Glomerular visceral epithelial cell (primary cell): ENCODE measurements around the gene GLI1.
"Not testable (repeated sequence)": the region's sequence is repeated elsewhere in the genome, so short reads cannot be mapped to it uniquely, and the experiment has no call there.

Experiments
- DNase-seq: peaks from one replicate; pipeline ENCODE4 v3.0.0-alpha.2; 2016; ENCODE audit errors: extremely low spot score

The GLI1 gene

GRCh38 chr12:57441846-57442427, 17.6 kb upstream of the GLI1 start:
- no peak for DNase-seq

GRCh38 chr12:57444337-57444736, 15.2 kb upstream of the GLI1 start:
- DNase-seq: not testable (repeated sequence)

- DNase-seq: no peak
Measured at GRCh38 chr12:57444744-57445143, 14.8 kb upstream of the GLI1 start.

GRCh38 chr12:57446292-57446960, 13.2 kb upstream of the GLI1 start:
- DNase-seq: no peak

DNA sequence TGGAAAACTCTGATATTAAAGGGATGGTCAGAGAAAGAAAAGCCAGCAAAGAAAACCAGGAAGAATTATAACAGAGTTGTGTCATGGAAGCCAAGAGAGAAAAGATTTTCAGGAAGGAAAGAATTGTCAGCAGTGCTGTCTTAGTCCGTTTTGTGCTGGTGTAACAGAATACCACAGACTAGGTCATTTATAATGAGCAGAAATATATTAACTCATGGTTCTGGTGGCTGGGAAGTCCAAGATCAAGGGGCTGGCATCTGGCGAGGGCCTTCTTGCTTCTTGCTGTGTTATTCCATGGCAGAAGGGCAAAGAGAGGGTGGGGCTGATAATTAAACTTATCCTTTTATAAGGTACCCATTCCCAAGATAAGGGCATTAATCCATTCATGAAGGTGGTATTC, 10.9 kb upstream of the GLI1 start:
- DNase-seq: no peak

GRCh38 chr12:57449375-57449774, 10.2 kb upstream of the GLI1 start:
- no peak for DNase-seq

- DNase-seq: no peak
Measured at GRCh38 chr12:57450057-57450456, 9.5 kb upstream of the GLI1 start.

DNA sequence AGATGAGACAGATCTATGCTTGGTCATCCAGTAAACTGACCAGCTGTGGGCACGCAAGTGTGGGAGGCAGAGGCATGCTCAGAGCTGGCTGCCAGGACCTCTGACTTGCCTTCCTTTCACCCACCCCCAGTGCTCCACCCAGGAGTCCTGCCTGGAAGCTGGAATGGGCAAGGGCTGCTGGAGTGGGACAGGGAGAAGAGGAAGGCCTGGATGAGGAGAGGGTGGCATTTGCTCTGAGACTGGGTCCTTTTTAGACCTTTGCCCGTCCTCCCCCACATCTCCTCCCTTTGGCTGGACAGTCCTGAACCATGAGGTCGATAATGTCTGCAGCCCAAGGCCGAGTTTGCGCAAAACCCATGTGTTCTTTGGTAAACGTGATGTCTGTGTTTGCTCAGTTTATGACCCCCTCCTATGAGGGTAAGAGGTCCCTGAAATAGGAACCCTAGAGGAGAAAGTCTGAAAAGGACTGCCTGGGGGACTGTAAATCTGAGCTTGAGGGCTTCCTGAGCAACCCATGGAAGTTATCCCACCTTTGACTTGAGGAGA, 8.3 kb upstream of the GLI1 start:
- no peak for DNase-seq

DNA sequence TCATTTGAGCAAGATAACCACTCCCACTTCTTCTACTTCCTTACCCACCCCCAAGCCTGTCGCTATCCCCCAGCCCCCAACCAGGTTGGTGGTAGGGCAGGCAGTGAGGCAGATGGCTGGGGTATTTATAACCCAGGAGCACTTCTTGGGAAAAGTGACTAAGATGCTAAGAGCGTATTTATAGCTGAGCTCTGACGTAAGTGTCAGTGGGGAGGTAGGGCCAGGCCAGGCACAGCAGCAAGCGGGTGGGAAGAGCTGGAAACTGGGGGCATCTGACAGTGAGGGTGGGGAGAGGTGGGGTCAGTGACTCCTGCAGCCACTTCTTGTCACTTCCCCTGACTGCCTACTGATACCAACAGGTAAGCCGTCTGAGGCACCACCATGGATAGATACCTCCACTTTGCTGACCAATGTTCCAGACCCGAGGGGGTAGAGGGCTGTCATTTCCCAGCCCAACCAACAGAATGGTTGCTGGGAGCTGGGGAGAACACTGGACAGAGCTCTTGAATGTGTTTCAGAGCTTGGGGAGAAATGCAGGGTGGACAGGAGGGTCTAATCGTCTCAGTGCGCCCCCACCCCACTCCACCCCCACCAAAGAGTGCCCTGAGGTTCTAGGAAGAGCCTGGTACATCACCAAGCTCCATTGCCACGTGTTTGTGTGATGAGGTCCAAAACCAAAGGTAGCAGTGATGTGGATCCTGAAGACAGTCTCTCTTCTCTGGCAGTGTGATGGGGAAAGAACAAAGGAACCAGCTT, 7.2 kb upstream of the GLI1 start:
- peak; percentile 60 for DNase-seq

- peak; percentile 75 for DNase-seq
Measured at GRCh38 chr12:57452937-57453509, 6.6 kb upstream of the GLI1 start.

- no peak for DNase-seq
Measured at GRCh38 chr12:57454213-57454565, 5.4 kb upstream of the GLI1 start.

DNA sequence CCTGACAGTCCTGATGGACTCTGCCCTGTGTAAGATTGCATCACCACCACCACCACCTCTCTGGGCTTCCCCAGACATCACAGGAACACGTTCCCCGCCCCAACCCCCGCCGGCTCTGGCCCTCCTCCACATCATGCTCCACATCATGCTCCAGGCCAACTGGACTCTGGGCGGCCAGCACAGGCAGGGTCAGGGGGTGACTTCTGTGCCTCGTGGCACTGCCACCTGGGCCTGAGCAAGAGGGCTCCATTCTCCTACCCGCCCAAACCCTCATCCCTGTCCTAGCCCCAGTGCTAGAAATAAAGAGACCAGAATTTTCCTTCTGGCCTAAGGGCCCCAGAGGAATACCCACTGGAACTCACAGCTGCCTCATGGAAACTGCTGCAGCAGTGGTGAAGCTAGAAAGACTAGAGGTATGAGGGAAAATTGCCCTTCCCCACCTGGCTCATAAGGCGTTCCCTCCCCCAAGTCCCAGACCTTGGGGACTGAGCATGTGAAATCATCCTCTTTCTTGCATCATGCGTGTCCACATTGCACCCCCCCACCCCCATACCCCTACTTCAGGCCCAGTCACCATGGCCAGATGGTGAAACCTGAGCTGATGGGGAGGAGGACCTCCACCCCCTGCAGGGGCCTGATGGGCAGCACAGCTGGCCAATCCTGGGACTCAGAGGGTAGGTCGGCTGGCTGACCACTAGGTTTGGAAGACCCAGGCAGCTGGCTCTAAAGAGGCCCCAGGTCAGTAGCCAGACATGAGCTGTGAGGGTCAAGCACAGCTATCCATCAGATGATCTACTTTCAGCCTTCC, 4.8 kb upstream of the GLI1 start, which contains the start of gene INHBE:
Gene INHBE, plus strand, starts transcription at position 742 of the 808 bp plus-strand sequence. CDS start 230 bp downstream, outside the sequence.
- peak; percentile 53 for DNase-seq

- DNase-seq: no peak
Measured at GRCh38 chr12:57455374-57456144, 4.0 kb upstream of the GLI1 start.

DNA sequence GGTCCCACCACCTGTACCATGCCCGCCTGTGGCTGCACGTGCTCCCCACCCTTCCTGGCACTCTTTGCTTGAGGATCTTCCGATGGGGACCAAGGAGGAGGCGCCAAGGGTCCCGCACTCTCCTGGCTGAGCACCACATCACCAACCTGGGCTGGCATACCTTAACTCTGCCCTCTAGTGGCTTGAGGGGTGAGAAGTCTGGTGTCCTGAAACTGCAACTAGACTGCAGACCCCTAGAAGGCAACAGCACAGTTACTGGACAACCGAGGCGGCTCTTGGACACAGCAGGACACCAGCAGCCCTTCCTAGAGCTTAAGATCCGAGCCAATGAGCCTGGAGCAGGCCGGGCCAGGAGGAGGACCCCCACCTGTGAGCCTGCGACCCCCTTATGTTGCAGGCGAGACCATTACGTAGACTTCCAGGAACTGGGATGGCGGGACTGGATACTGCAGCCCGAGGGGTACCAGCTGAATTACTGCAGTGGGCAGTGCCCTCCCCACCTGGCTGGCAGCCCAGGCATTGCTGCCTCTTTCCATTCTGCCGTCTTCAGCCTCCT, 3.4 kb upstream of the GLI1 start:
- DNase-seq: peak; percentile 45

DNA sequence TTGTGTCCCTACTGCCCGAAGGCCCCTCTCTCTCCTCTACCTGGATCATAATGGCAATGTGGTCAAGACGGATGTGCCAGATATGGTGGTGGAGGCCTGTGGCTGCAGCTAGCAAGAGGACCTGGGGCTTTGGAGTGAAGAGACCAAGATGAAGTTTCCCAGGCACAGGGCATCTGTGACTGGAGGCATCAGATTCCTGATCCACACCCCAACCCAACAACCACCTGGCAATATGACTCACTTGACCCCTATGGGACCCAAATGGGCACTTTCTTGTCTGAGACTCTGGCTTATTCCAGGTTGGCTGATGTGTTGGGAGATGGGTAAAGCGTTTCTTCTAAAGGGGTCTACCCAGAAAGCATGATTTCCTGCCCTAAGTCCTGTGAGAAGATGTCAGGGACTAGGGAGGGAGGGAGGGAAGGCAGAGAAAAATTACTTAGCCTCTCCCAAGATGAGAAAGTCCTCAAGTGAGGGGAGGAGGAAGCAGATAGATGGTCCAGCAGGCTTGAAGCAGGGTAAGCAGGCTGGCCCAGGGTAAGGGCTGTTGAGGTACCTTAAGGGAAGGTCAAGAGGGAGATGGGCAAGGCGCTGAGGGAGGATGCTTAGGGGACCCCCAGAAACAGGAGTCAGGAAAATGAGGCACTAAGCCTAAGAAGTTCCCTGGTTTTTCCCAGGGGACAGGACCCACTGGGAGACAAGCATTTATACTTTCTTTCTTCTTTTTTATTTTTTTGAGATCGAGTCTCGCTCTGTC, 2.7 kb upstream of the GLI1 start:
- DNase-seq: no peak

DNA sequence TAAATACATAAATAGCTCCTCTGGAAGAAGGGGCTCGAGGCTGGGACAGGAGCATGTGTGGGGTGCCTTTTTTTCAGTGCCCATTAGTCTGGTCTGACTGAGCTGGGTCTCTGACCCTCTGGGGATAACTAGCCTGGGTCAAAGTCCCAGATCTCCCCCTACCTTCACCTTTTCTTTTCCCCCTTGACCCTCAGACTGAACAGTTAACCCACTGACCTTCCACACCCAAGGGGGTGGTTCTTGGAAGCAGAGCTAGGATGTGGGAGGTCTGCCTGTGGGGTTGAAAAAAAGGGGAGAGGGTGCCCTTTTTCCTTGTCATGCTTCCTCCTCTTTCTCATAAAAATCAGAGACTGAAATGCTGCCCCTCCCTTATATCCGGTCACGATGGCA, 925 bp upstream of the GLI1 start:
- no peak for DNase-seq

- DNase-seq: peak; percentile 96
Measured at GRCh38 chr12:57459055-57459749, 383 bp upstream of the GLI1 start.

- no peak for DNase-seq
Measured at GRCh38 chr12:57460468-57460784, 841 bp downstream of the GLI1 start.

DNA sequence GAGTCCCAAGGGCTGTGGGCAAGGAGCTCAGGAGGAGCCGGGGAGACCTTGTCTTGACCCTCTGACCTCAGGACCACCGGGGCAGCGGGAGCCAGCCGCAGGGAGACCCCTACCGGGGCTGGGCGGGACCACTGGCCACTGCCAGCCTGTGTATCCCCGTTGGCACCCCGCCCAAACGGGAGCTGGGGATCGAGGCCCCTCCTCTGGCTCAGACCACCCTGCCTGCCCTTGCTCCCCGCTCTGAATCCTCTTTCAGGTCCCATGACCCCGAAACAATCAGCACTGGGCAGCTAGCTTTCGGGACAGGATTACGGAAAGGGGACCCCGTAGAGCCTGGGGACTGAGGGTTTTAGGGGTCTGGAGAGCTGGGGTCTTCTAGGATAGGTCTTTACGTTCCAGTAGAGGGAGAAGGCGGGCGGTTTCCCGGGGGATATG, 1.3 kb downstream of the GLI1 start:
- no peak for DNase-seq
